ENCODE results near the gene CRYGS.

GRCh38 chr3:186589121-186589520, 44.9 kb upstream of the CRYGS start:
- TF ChIP-seq CTCF (IDR thresholded peaks at IDR 0.05) (no peak), POLR2A (IDR thresholded peaks at IDR 0.05) (no peak)
